Heart right ventricle (tissue), 16 donors: ENCODE results near the gene DDX39A. TPM values are rescaled to one million over a fixed set of nuclear protein-coding genes. Genes with fewer than 3 reads are reported as not detected.

Source experiments
- ATAC-seq, 8 donors: fragments of 200-7000 bp; cut with Tn5 transposase; one replicate each; pipeline ENCODE4 v1.9.1; 2020; ENCODE audit warnings: mild to moderate bottlenecking in 8 of 8, moderate library complexity in 8 of 8, moderate number of reproducible peaks in 1 of 8
- DNase-seq, 2 donors: peaks; one replicate each; pipeline ENCODE4 v3.0.0-alpha.2; 2020
- H3K27ac ChIP-seq, 10 donors: fragments of 200-600 bp; sonication (generic) in 2 of 10; one replicate each; pipeline versions ENCODE4 v1.5.0 to v1.8.0; 2020 to 2022; ENCODE audit warnings: mild to moderate bottlenecking in 3 of 10
- H3K27me3 ChIP-seq, 7 donors: fragments of 200-600 bp; one replicate each; pipeline ENCODE4 v1.8.0; 2021 to 2022; ENCODE audit warnings: mild to moderate bottlenecking in 2 of 7
- H3K36me3 ChIP-seq, 9 donors: fragments of 200-600 bp; sonication (generic) in 1 of 9; one replicate each; pipeline versions ENCODE4 v1.5.0 to v1.8.0; 2020 to 2022; ENCODE audit warnings: mild to moderate bottlenecking in 2 of 9
- H3K4me1 ChIP-seq, 9 donors: fragments of 200-600 bp; sonication (generic) in 1 of 9; one replicate each; pipeline versions ENCODE4 v1.5.0 to v1.8.0; 2020 to 2022; ENCODE audit warnings: mild to moderate bottlenecking in 4 of 9
- H3K4me3 ChIP-seq, 10 donors: fragments of 200-600 bp; sonication (generic) in 2 of 10; one replicate each; pipeline versions ENCODE4 v1.5.0 to v1.8.0; 2020 to 2022; ENCODE audit warnings: mild to moderate bottlenecking in 7 of 10, moderate library complexity in 2 of 10
- H3K9me3 ChIP-seq, 11 donors: fragments of 200-600 bp in 10 of 11; sonication (generic) in 2 of 11; one replicate each; pipeline versions ENCODE4 v1.5.0 to v1.8.0; 2013 to 2022; ENCODE audit warnings: mild to moderate bottlenecking in 2 of 11, control low read depth in 1 of 11, moderate library complexity in 1 of 11
- CTCF ChIP-seq, 9 donors: fragments of 200-600 bp; sonication (generic) in 2 of 9; IDR thresholded peaks; one replicate each; pipeline versions ENCODE4 v1.5.0 to v1.8.0; 2021 to 2022; ENCODE audit warnings: antibody characterized with exemption in 9 of 9, mild to moderate bottlenecking in 5 of 9, moderate library complexity in 1 of 9
- WGBS, 2 donors: extraction: QIAGEN DNeasy Blood & Tissue Kit; methylation state at CpG; one replicate each; pipeline ENCODE4 v1.1.7; 2013; ENCODE audit warnings: inconsistent platforms in 1 of 2; 5-methylcytosine and 5-hydroxymethylcytosine counted together
- intact Hi-C, 10 donors: fragments of 100-400 bp; cut with DNase I; formaldehyde crosslinking; loops; one replicate each; pipeline versions ENCODE4 v1.11.1 to v1.14.2; 2022
- polyA plus RNA-seq, 2 donors: library from polyadenylated mRNA; stranded (reverse); fragments of 200-250 nt; gene quantifications; one replicate each; pipeline ENCODE4 v1.2.3, GENCODE V29; 2013
- total RNA-seq, 10 donors: library from RNA; stranded (reverse); fragmentation: NEBNext Ultra II Directional in 3 of 10; extraction: Animal tissue kit (Norgen Biotek cat#: 25700) in 3 of 10; gene quantifications; one replicate each; pipeline versions ENCODE4 v1.2.1 to v1.2.4, GENCODE V29; 2021 to 2023
- donor health status: Arrhythmogenic right ventricular cardiomyopathy.
- donor health status: ischemic (EF 13 %, LVEDD 7.1; RV severe dilation, severe dysfunction).
- donor health status: healthy with polysubstance abuse.
- donor health status: DM: no; HTN: yes; CAD: no.
- donor health status: DM: no; HTN: no; CAD: no.
- donor health status: ischemic (EF 25% LVEDD 6.9; RV normal size, moderate dysfunction).
- donor health status: ischemic (EF 25% LVEDD 5.7; RV mildly dilated, moderate dysfunction).
- donor health status: healthy.
- donor health status: DM: yes; HTN: yes; CAD: no.
- donor health status: Ischemic cardiomyopathy.
- donor health status: ischemic (EF 35%, LVEDD 5.7; RV mildly dilated, moderate dysfunction).
- donor health status: nonischemic (EF 11% LVEDD 7.7; RV severe dilation, severe dysfunction).
- donor health status: DM: yes; HTN: yes; CAD: no.
- donor health status: PGD.
- donor health status: ischemic (EF 29% LVEDD 5.4; RV normal size, mild dysfunction).
- donor health status: nonischemic (EF 23%, LVEDD 6.1; RV moderate dilation, normal function).

The DDX39A gene
- total and polyA plus RNA-seq, 12 donors: 15.4 to 110 (median 24.3) TPM

- Histone ChIP-seq H3K4me3 (no peak overlapping the region), H3K27ac (no peak overlapping the region), H3K36me3 (peaks cover 4 to 80% (median 50%) of the 10 kb centered on the region in 9 donors), H3K4me1 (peaks cover 6 to 59% (median 33%) of the 10 kb centered on the region in 9 donors), H3K27me3 (no peaks in the 10 kb centered on the region), H3K9me3 (no peaks in the 10 kb centered on the region)
- no peak for TF ChIP-seq CTCF (IDR thresholded peaks at IDR 0.05)
- 90 to 91% methylated on average over 25 of the region's 25 CpGs for WGBS, 2 donors
- ATAC-seq: no peak
- DNase-seq: no peak
- intact Hi-C loops: loop anchor here in 2 of 10 donors (10.0 kb wide), 1 partner anchor 268 kb away; no protein-coding TSS in a partner anchor
Observed at GRCh38 chr19:14412324-14412995, 6.7 kb downstream of the DDX39A start.

- Histone ChIP-seq H3K36me3 (peaks cover 4 to 85% (median 56%) of the 10 kb centered on the region in 9 donors), H3K27ac (no peak overlapping the region), H3K27me3 (no peaks in the 10 kb centered on the region), H3K4me3 (no peak overlapping the region), H3K4me1 (peaks cover 4 to 53% (median 30%) of the 10 kb centered on the region in 9 donors), H3K9me3 (no peaks in the 10 kb centered on the region)
- TF ChIP-seq CTCF (IDR thresholded peaks at IDR 0.05): no peak
- ATAC-seq (no peak), DNase-seq (no peak)
- intact Hi-C loops: loop anchor here in 2 of 10 donors (10.0 kb wide), 1 partner anchor 267 kb away; no protein-coding TSS in a partner anchor
- WGBS, 2 donors: 93% methylated on average over 8 of the region's 8 CpGs
Observed at GRCh38 chr19:14411938-14412245, 7.2 kb downstream of the DDX39A start.

DNA sequence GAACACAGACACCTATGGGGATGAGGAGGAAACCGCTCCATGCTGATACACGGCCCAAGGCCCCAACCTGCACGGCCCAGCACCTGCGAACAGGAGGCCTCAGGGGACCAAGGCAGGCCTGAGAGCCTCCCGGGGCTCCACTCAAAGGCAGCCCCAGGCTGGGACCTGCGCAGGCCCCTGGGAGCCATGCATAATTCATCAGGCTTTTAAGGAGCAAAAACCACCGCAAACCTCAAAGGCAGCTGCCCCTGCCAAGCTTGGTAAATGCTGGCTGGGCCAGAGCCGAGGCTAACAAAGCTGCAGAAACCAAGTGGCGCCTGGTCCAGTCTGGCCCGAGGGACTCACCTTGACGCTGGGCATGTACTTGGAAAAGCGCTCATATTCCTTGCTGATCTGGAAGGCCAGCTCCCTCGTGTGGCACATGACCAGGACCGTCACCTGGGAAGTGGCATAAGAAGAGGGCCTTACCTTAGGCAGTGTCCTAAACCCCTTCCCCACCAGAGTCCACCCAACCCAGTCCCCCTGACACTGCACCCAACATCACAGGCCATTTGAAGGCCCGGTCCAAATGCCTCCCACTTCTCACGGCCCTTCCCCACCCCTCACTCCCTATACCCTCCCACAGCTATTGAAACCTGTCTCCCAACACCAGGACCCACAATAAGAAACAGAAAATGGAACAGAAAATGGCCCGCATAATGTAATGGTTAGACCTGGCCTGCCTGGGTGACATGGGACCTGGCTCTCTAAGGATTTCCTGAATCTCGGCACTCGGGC lies 7.8 kb downstream of the DDX39A start:
- ATAC-seq (no peak), DNase-seq (no peak)
- no peak overlapping the region for H3K27ac ChIP-seq
- no peaks in the 10 kb centered on the region for H3K27me3 ChIP-seq
- no peaks in the 10 kb centered on the region for H3K9me3 ChIP-seq
- H3K4me1 ChIP-seq: peaks cover 4 to 48% (median 29%) of the 10 kb centered on the region in 9 donors
- intact Hi-C loops: loop anchor here in 2 of 10 donors (10.0 kb wide), 1 partner anchor 267 kb away; no protein-coding TSS in a partner anchor
- peaks cover 4 to 88% (median 61%) of the 10 kb centered on the region in 9 donors for H3K36me3 ChIP-seq
- TF ChIP-seq CTCF (IDR thresholded peaks at IDR 0.05): no peak
- WGBS, 2 donors: 91 to 93% methylated on average over 19 of the region's 19 CpGs
- no peak overlapping the region for H3K4me3 ChIP-seq
